ACC112 (cell line): Measurements from ENCODE around the gene SMAD9.

ENCODE experiments used
- H2AFZ ChIP-seq: fragments of 200-600 bp; sonication (generic); one replicate; pipeline ENCODE4 v1.6.0; 2017; ENCODE audit warnings: antibody characterized with exemption, low read length; ENCODE audit not compliant: unreplicated experiment
- H3K27ac ChIP-seq: fragments of 200-600 bp; sonication (generic); 2 replicates; pipeline ENCODE4 v1.5.1; 2014; ENCODE audit warnings: low read depth, mild to moderate bottlenecking, antibody characterized with exemption, low read length, moderate library complexity
- H3K27me3 ChIP-seq: fragments of 200-600 bp; sonication (generic); 2 replicates; pipeline ENCODE4 v1.6.1; 2014; ENCODE audit warnings: mild to moderate bottlenecking, antibody characterized with exemption, low read length, moderate library complexity, mixed read lengths; ENCODE audit not compliant: insufficient read depth
- H3K36me3 ChIP-seq: fragments of 200-600 bp; sonication (generic); 2 replicates; pipeline ENCODE4 v1.6.1; 2016; ENCODE audit warnings: mild to moderate bottlenecking, antibody characterized with exemption, low read length, moderate library complexity, mixed read lengths; ENCODE audit not compliant: insufficient read depth
- H3K4me1 ChIP-seq: fragments of 200-600 bp; sonication (generic); one replicate; pipeline ENCODE4 v1.6.1; 2016; ENCODE audit warnings: low read length, mixed read lengths; ENCODE audit not compliant: insufficient read depth, unreplicated experiment, control insufficient read depth
- H3K4me3 ChIP-seq: fragments of 200-600 bp; sonication (generic); 2 replicates; pipeline ENCODE4 v1.5.1; 2014; ENCODE audit warnings: mild to moderate bottlenecking, low read depth, low read length
- H3K79me2 ChIP-seq: fragments of 200-600 bp; sonication (generic); one replicate; pipeline ENCODE4 v1.6.0; 2016; ENCODE audit warnings: low read length; ENCODE audit not compliant: control insufficient read depth, unreplicated experiment, insufficient read depth

The SMAD9 gene

GRCh38 chr13:36840718-36841250 lies 79.3 kb downstream of the SMAD9 start:
- Histone ChIP-seq H3K4me3 (no peak overlapping the region), H2AFZ (no peak overlapping the region), H3K36me3 (no peaks in the 10 kb centered on the region), H3K27ac (no peak overlapping the region), H3K4me1 (no peaks in the 10 kb centered on the region), H3K27me3 (no peaks in the 10 kb centered on the region), H3K79me2 (no peaks in the 10 kb centered on the region)

- Histone ChIP-seq H3K4me1 (no peaks in the 10 kb centered on the region), H3K79me2 (no peaks in the 10 kb centered on the region), H2AFZ (no peak overlapping the region), H3K27ac (no peak overlapping the region), H3K36me3 (no peaks in the 10 kb centered on the region), H3K27me3 (no peaks in the 10 kb centered on the region), H3K4me3 (no peak overlapping the region)
These were observed 80.1 kb downstream of the SMAD9 start for GRCh38 chr13:36839981-36840380.

GRCh38 chr13:36839281-36839680 lies 80.8 kb downstream of the SMAD9 start:
- H3K4me3 ChIP-seq = no peak overlapping the region

GRCh38 chr13:36837354-36838092 lies 82.5 kb downstream of the SMAD9 start:
- no peak overlapping the region for H2AFZ ChIP-seq
- H3K36me3 ChIP-seq = no peaks in the 10 kb centered on the region
- H3K79me2 ChIP-seq = no peaks in the 10 kb centered on the region
- no peak overlapping the region for H3K27ac ChIP-seq
- no peaks in the 10 kb centered on the region for H3K27me3 ChIP-seq
- no peak overlapping the region for H3K4me3 ChIP-seq
- no peaks in the 10 kb centered on the region for H3K4me1 ChIP-seq

More at GRCh38 chr13:36839281-36839680, 80.8 kb downstream of the SMAD9 start:
- Histone ChIP-seq H3K4me1 (no peaks in the 10 kb centered on the region), H3K27ac (no peak overlapping the region), H2AFZ (no peak overlapping the region), H3K79me2 (no peaks in the 10 kb centered on the region), H3K27me3 (no peaks in the 10 kb centered on the region), H3K36me3 (no peaks in the 10 kb centered on the region)

GRCh38 chr13:36834299-36834698 lies 85.7 kb downstream of the SMAD9 start:
- Histone ChIP-seq H3K27me3 (no peaks in the 10 kb centered on the region), H3K36me3 (no peaks in the 10 kb centered on the region), H2AFZ (no peak overlapping the region), H3K4me3 (no peak overlapping the region), H3K4me1 (no peaks in the 10 kb centered on the region), H3K79me2 (no peaks in the 10 kb centered on the region), H3K27ac (no peak overlapping the region)

GRCh38 chr13:36831291-36831690 lies 88.7 kb downstream of the SMAD9 start:
- Histone ChIP-seq H3K4me1 (no peaks in the 10 kb centered on the region), H3K27me3 (no peaks in the 10 kb centered on the region), H3K79me2 (no peaks in the 10 kb centered on the region), H3K4me3 (no peak overlapping the region), H2AFZ (no peak overlapping the region), H3K36me3 (no peaks in the 10 kb centered on the region), H3K27ac (no peak overlapping the region)

GRCh38 chr13:36829753-36830152 lies 90.3 kb downstream of the SMAD9 start:
- 0 out of 2 replicates have a peak, but pooled peaks cover 4% of the 10 kb centered on the region for H3K36me3 ChIP-seq
- no peak overlapping the region for H3K27ac ChIP-seq
- no peak overlapping the region for H2AFZ ChIP-seq
- H3K4me3 ChIP-seq = no peak overlapping the region
- H3K79me2 ChIP-seq = peaks cover 3% of the 10 kb centered on the region
- no peaks in the 10 kb centered on the region for H3K4me1 ChIP-seq
- no peaks in the 10 kb centered on the region for H3K27me3 ChIP-seq

GRCh38 chr13:36822785-36823184 lies 97.3 kb downstream of the SMAD9 start:
- no peak overlapping the region for H2AFZ ChIP-seq
- peaks cover 36% of the 10 kb centered on the region for H3K79me2 ChIP-seq
- H3K36me3 ChIP-seq = 0 out of 2 replicates have a peak, but pooled peaks cover 4% of the 10 kb centered on the region
- peak overlapping the region; percentile 23; the same call in 1 of the 2 replicates for H3K4me3 ChIP-seq
- no peak overlapping the region for H3K27ac ChIP-seq
- H3K27me3 ChIP-seq = no peaks in the 10 kb centered on the region
- H3K4me1 ChIP-seq = peaks cover 13% of the 10 kb centered on the region

- peaks cover 13% of the 10 kb centered on the region for H3K4me1 ChIP-seq
- peak overlapping the region; percentile 87 for H3K4me3 ChIP-seq
- 0 out of 2 replicates have a peak, but pooled peaks cover 1% of the 10 kb centered on the region for H3K36me3 ChIP-seq
- no peak overlapping the region for H3K27ac ChIP-seq
- H3K79me2 ChIP-seq = peaks cover 36% of the 10 kb centered on the region
- H2AFZ ChIP-seq = peak overlapping the region; percentile 51
- no peaks in the 10 kb centered on the region for H3K27me3 ChIP-seq
These were observed 99.8 kb downstream of the SMAD9 start for GRCh38 chr13:36820222-36820621.

GRCh38 chr13:36819739-36820090 lies 100.3 kb downstream of the SMAD9 start:
- H3K27me3 ChIP-seq = no peaks in the 10 kb centered on the region
- H2AFZ ChIP-seq = peak overlapping the region; percentile 51
- H3K4me3 ChIP-seq = peak overlapping the region; percentile 87
- no peak overlapping the region for H3K27ac ChIP-seq
- no peaks in the 10 kb centered on the region for H3K36me3 ChIP-seq
- H3K79me2 ChIP-seq = peaks cover 32% of the 10 kb centered on the region
- peaks cover 13% of the 10 kb centered on the region for H3K4me1 ChIP-seq
